Measurements from ENCODE around the gene PIEZO1. TPM values are rescaled to one million over a fixed set of nuclear protein-coding genes. Genes with fewer than 3 reads are reported as not detected.
"Not testable (repeated sequence)": the region's sequence is repeated elsewhere in the genome, so short reads cannot be mapped to it uniquely, and the experiment has no call there.

The PIEZO1 gene
- total RNA-seq, 4 donors from 2014 or later, result 105 to 248 (median 172) TPM

DNA sequence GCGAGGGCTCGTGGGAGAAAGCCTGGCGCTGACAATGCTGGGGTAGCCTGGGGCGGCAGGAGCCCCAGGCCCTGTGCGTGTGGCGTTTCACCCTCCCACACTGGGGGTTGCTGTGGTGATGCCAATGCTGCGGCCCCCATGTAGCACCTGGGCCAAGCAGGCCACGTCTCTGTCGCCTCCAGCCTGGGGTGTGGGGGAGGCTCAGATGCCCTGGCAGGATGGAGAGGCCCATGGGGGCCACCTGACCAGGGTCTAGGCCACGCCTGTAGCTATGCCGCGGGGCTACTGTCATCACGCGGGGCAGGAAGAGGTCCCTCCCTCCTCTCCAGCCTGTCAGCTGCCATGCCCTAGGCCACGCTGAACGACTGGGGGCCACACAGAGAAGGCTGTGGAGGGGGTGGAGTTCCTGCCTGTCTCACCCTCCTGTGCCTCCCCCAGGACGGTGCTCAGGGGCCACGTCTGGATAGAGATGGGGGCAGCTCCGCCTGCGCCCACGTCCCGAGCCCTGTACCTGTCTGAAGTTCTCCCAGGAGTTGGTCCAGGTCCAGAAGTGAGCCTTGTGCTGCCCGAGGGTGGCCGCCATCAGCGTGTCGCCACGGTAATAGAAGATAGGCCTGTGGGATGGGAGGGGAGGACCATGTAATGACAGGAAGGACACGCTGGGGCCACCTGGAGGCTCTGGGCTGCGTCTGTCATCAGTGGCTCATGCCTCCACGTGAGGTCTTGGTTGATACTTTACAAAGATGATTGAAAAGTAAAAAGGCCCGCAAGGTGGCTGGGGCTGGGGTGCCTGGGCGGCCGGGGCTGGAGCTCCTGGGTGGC is 39.4 kb upstream of the PIEZO1 start:
- no peak overlapping the region for H3K4me3 ChIP-seq
- no peaks in the 10 kb centered on the region for H3K27me3 ChIP-seq
- H3K36me3 ChIP-seq, result peaks cover 0 to 90% of the 10 kb centered on the region in 2 donors
- TF ChIP-seq POLR2A (IDR thresholded peaks at IDR 0.05) (no peak), EP300 (IDR thresholded peaks at IDR 0.05) (no peak), POLR2AphosphoS5 (IDR thresholded peaks at IDR 0.05) (no peak)
- TF ChIP-seq, protein P1, sequence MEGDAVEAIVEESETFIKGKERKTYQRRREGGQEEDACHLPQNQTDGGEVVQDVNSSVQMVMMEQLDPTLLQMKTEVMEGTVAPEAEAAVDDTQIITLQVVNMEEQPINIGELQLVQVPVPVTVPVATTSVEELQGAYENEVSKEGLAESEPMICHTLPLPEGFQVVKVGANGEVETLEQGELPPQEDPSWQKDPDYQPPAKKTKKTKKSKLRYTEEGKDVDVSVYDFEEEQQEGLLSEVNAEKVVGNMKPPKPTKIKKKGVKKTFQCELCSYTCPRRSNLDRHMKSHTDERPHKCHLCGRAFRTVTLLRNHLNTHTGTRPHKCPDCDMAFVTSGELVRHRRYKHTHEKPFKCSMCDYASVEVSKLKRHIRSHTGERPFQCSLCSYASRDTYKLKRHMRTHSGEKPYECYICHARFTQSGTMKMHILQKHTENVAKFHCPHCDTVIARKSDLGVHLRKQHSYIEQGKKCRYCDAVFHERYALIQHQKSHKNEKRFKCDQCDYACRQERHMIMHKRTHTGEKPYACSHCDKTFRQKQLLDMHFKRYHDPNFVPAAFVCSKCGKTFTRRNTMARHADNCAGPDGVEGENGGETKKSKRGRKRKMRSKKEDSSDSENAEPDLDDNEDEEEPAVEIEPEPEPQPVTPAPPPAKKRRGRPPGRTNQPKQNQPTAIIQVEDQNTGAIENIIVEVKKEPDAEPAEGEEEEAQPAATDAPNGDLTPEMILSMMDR (IDR thresholded peaks at IDR 0.05), result no peak
- H3K27ac ChIP-seq, result no peak overlapping the region
- H3K4me1 ChIP-seq, result no peaks in the 10 kb centered on the region
- no peaks in the 10 kb centered on the region for H3K9me3 ChIP-seq
- WGBS, 2 donors (ENCODE audit: low coverage in 1 of 2), result 85 to 89% methylated on average over 8 to 9 of the region's 33 CpGs
- ATAC-seq, result no peak

DNA sequence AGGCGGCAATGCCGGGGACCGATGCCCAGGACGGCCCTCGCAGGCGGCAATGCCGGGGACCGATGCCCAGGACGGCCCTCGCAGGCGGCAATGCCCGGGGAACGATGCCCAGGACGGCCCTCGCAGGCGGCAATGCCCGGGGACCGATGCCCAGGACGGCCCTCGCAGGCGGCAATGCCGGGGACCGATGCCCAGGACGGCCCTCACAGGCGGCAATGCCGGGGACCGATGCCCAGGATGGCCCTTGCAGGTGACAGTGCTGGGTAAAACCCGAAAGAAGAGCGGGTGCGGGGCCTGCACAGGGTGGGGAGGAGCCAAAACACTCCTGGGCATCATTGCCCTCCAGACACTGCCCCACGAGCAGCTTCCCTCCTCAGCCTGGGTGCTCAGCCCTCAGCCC is 38.6 kb upstream of the PIEZO1 start:
- H3K9me3 ChIP-seq, H3K27me3 ChIP-seq, ATAC-seq, H3K4me3 ChIP-seq, H3K27ac ChIP-seq, H3K4me1 ChIP-seq: not testable (repeated sequence)
- peaks cover 0 to 81% of the 10 kb centered on the region in 2 donors for H3K36me3 ChIP-seq
- no CpG with 5 or more reads among the region's 31 CpGs for WGBS, 2 donors (ENCODE audit: low coverage in 1 of 2)

DNA sequence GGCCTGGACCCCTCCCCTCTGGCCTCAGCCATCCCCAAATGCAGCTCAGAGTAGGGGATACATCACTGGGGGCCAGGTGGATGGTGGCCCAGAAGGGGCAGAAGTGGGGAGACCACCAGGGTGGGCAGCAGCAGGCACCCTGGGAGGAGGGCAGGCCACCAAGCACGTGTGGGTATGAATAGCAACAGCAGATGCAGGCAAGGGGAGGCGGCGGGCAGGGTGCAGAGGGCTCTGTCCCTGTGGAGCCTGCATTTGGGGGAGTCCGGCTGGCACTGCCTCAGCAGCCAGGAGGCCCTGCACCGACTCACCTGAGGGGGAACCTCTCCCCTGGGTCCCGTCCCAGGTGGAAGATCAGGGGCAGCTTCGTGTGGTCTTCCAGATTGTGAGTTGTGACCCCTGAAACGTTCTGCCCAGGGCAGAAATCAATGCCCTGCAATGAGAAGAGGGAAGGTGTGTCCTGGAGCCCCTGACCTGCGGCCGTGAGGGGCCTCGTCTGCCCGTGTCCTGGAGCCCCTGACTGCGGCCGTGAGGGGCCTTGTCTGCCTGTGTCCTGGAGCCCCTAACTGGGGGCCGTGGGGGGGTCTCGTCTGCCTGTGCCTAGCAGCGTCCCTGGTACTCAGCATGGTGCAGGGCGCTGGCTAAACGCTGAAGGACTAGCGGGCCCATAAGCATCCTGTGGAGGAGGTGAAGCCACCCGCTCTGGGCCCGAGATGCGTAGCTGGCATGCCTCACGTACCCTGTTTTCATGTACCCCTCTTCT is 37.4 kb upstream of the PIEZO1 start:
- H3K4me1 ChIP-seq, result no peaks in the 10 kb centered on the region

DNA sequence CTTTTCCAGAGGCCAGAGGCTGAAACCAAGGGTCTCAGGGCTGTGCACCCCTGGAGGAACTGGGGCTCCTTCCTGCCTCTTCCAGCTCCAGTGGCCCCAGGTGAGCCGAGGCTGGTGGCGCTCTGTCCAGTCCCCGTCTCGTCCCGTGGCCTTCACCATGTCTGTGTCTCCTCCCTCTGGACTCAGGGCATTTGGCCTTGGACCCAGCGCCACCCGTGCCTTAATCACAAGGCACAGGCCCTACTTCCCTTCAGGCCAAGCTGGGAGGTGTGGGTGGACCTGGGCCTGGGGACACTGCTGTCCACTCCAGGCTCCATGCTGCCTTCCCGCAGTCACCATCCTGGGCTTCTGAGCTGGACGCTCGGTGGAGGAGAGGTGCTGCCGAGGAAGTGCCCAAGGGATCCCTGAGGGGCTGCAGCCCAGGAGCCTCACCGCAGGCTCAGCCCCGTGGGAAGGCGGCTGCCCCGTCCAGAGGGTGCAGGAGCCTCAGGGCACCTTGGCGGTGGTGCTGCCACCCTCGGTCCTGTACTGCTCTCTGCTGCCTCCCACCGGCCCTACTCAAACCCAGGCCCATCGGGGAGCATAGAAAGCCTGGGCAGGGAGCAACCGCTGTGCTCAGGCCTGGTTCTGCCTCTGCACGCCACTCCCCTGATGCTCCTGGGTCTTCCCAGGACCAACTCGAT is 36.3 kb upstream of the PIEZO1 start:
- WGBS, 2 donors (ENCODE audit: low coverage in 1 of 2), result 81% methylated on average over 4 of the region's 22 CpGs; no CpG with 5 or more reads in 1 of the 2 donors
- Histone ChIP-seq H3K36me3 (peaks cover 0 to 58% of the 10 kb centered on the region in 2 donors), H3K4me1 (no peaks in the 10 kb centered on the region), H3K27ac (no peak overlapping the region), H3K4me3 (no peak overlapping the region), H3K9me3 (no peaks in the 10 kb centered on the region), H3K27me3 (no peaks in the 10 kb centered on the region)
- ATAC-seq, result no peak
- TF ChIP-seq POLR2AphosphoS5 (IDR thresholded peaks at IDR 0.05) (no peak), POLR2A (IDR thresholded peaks at IDR 0.05) (no peak), EP300 (IDR thresholded peaks at IDR 0.05) (no peak)
- TF ChIP-seq, protein P1 (IDR thresholded peaks at IDR 0.05), result no peak

More for the DNA sequence above, 37.4 kb upstream of the PIEZO1 start:
- no peak for TF ChIP-seq POLR2A (IDR thresholded peaks at IDR 0.05)
- no peak for TF ChIP-seq POLR2AphosphoS5 (IDR thresholded peaks at IDR 0.05)
- TF ChIP-seq, protein P1 (IDR thresholded peaks at IDR 0.05), result no peak
- no peak for TF ChIP-seq EP300 (IDR thresholded peaks at IDR 0.05)
- no peak for ATAC-seq
- Histone ChIP-seq H3K36me3 (peaks cover 0 to 69% of the 10 kb centered on the region in 2 donors), H3K4me3 (no peak overlapping the region), H3K27ac (no peak overlapping the region), H3K9me3 (no peaks in the 10 kb centered on the region), H3K27me3 (no peaks in the 10 kb centered on the region)
- 86% methylated on average over 7 of the region's 24 CpGs; no CpG with 5 or more reads in 1 of the 2 donors for WGBS, 2 donors (ENCODE audit: low coverage in 1 of 2)

DNA sequence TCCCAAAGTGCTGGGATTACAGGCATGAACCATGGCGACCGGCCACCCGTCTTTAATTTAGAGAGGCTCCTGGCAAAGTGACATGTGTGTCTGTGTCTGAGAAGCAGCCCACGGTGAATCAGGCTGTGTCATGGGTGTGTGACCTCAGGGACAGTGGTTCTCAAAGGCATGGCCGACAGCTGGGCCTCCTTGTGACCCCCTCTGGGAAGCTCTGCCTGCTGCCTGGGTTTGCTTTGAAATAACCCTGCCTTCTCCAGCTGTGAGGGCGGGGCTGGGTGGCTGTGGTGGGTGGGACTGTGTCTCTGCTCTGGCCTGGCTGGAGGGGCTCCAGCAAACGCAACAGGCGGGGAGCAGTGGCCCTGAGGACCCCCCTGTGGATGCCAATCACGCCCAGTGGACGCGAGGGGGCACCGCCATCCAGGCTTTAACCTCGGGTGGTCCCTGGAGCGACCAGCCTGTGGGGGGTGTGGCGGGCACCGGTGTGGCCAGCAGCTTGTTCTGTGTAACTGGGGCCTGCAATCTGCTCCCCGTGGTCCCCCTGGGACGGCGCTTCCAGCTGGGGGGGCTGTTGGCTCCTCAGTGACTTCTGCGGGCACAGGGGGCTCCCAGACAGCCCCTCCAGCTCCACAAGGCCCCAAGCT is 35.5 kb upstream of the PIEZO1 start:
- TF ChIP-seq POLR2A (IDR thresholded peaks at IDR 0.05), result no peak
- TF ChIP-seq, protein P1 (IDR thresholded peaks at IDR 0.05), result no peak
- no peak for TF ChIP-seq POLR2AphosphoS5 (IDR thresholded peaks at IDR 0.05)
- no peak for TF ChIP-seq EP300 (IDR thresholded peaks at IDR 0.05)
- H3K9me3 ChIP-seq, result no peaks in the 10 kb centered on the region
- no peaks in the 10 kb centered on the region for H3K27me3 ChIP-seq
- WGBS, 2 donors (ENCODE audit: low coverage in 1 of 2), result 58% methylated on average over 3 of the region's 20 CpGs; no CpG with 5 or more reads in 1 of the 2 donors
- no peak overlapping the region for H3K27ac ChIP-seq
- no peak overlapping the region for H3K4me3 ChIP-seq
- H3K36me3 ChIP-seq, result peaks cover 0 to 50% of the 10 kb centered on the region in 2 donors
- no peak for ATAC-seq
- H3K4me1 ChIP-seq, result no peaks in the 10 kb centered on the region
